GM23338 (cell line): Measurements from ENCODE around the gene KBTBD12. TPM values are rescaled to one million over a fixed set of nuclear protein-coding genes. Genes with fewer than 3 reads are reported as not detected.

Experiments used
- ATAC-seq: fragments of 200-7000 bp; cut with Tn5 transposase; 3 replicates; pipeline ENCODE4 v1.9.1; 2020
- DNase-seq: peaks from one replicate; pipeline ENCODE4 v3.0.0-alpha.2; 2015; ENCODE audit warnings: low spot score
- H2AFZ ChIP-seq: fragments of 200-600 bp; sonication (generic); 2 replicates; pipeline ENCODE4 v1.8.0; 2016; ENCODE audit warnings: antibody characterized with exemption, mild to moderate bottlenecking, moderate library complexity
- H3F3A ChIP-seq: fragments of 200-600 bp; sonication (generic); replicated peaks from 2 replicates; pipeline ENCODE4 v1.8.0; 2017; ENCODE audit warnings: antibody characterized with exemption, mixed run types, low read depth
- H3K27ac ChIP-seq: fragments of 200-600 bp; sonication (generic); 2 replicates; pipeline ENCODE4 v1.6.1; 2016; ENCODE audit warnings: low read depth
- H3K27me3 ChIP-seq: fragments of 200-600 bp; sonication (generic); 2 replicates; pipeline ENCODE4 v1.8.0; 2016; ENCODE audit warnings: mild to moderate bottlenecking, mixed run types, moderate library complexity; ENCODE audit not compliant: insufficient read depth
- H3K36me3 ChIP-seq: fragments of 200-600 bp; sonication (generic); 2 replicates; pipeline ENCODE4 v1.8.0; 2016; ENCODE audit warnings: mild to moderate bottlenecking; ENCODE audit not compliant: insufficient read depth
- H3K4me1 ChIP-seq: fragments of 200-600 bp; sonication (generic); 2 replicates; pipeline ENCODE4 v1.8.0; 2016; ENCODE audit warnings: mild to moderate bottlenecking, moderate library complexity; ENCODE audit not compliant: insufficient read depth
- H3K4me2 ChIP-seq: fragments of 200-600 bp; sonication (generic); 2 replicates; pipeline ENCODE4 v1.7.1; 2017; ENCODE audit warnings: mixed run types
- H3K4me3 ChIP-seq: fragments of 200-600 bp; sonication (generic); 2 replicates; pipeline ENCODE4 v1.6.1; 2016; ENCODE audit warnings: mixed run types
- H3K79me2 ChIP-seq: fragments of 200-600 bp; sonication (generic); replicated peaks from 2 replicates; pipeline ENCODE4 v1.8.0; 2017; ENCODE audit warnings: mild to moderate bottlenecking; ENCODE audit not compliant: insufficient read depth
- H3K9me2 ChIP-seq: fragments of 200-600 bp; sonication (generic); 2 replicates; pipeline ENCODE4 v1.8.0; 2017; ENCODE audit not compliant: insufficient read depth
- H4K20me1 ChIP-seq: fragments of 200-600 bp; sonication (generic); replicated peaks from 2 replicates; pipeline ENCODE4 v1.8.0; 2017; ENCODE audit warnings: mild to moderate bottlenecking; ENCODE audit not compliant: insufficient read depth
- H3K27ac Mint-ChIP-seq: 2 replicates; pipeline ENCODE4 v1.8.0; 2020; ENCODE audit warnings: inconsistent platforms, mild to moderate bottlenecking, moderate library complexity, mixed read lengths
- H3K27me3 Mint-ChIP-seq: 3 replicates; pipeline ENCODE4 v1.8.0; 2022; ENCODE audit warnings: low read depth, mild to moderate bottlenecking, moderate library complexity, mixed read lengths, inconsistent platforms; ENCODE audit not compliant: insufficient read depth, poor library complexity
- H3K36me3 Mint-ChIP-seq: 3 replicates; pipeline ENCODE4 v1.8.0; 2021; ENCODE audit warnings: low read depth, mild to moderate bottlenecking, inconsistent platforms, moderate library complexity, mixed read lengths
- H3K4me1 Mint-ChIP-seq: 3 replicates; pipeline ENCODE4 v1.8.0; 2020; ENCODE audit warnings: mild to moderate bottlenecking, inconsistent platforms, mixed read lengths
- H3K4me3 Mint-ChIP-seq: 3 replicates; pipeline ENCODE4 v1.8.0; 2021; ENCODE audit warnings: moderate library complexity, mild to moderate bottlenecking, inconsistent platforms, mixed read lengths
- H3K9me3 Mint-ChIP-seq: 3 replicates; pipeline ENCODE4 v1.8.0; 2020; ENCODE audit warnings: moderate library complexity, mild to moderate bottlenecking, inconsistent platforms, mixed read lengths
- EZH2 ChIP-seq: fragments of 200-600 bp; sonication (generic); IDR thresholded peaks from one replicate; pipeline ENCODE4 v1.8.0; 2017; ENCODE audit warnings: antibody characterized with exemption, mild to moderate bottlenecking, low read depth; ENCODE audit not compliant: unreplicated experiment
- JUNB ChIP-seq: IDR thresholded peaks from one replicate; pipeline ENCODE4 v1.6.1; 2016; ENCODE audit warnings: antibody characterized with exemption; ENCODE audit not compliant: unreplicated experiment
- STAT1 ChIP-seq: IDR thresholded peaks from one replicate; pipeline ENCODE4 v1.6.1; 2016; ENCODE audit warnings: antibody characterized with exemption; ENCODE audit not compliant: unreplicated experiment
- ZNF331 ChIP-seq: fragments of 250-450 bp; sonication (Bioruptor Pico); IDR thresholded peaks from 2 replicates; pipeline ENCODE4 v1.5.0; 2020; ENCODE audit warnings: low read depth, mild to moderate bottlenecking, moderate library complexity
- polyA plus RNA-seq: library from polyadenylated mRNA; unstranded; fragments of >200 nt; fragmentation: Nextera tagmentation; extraction: Ambion mirVana; gene quantifications from 2 replicates; pipeline ENCODE4 v1.2.1, GENCODE V29; 2016
- total RNA-seq: library from RNA; depleted of rRNA; stranded (reverse); fragments of >200 nt; shearing (Covaris generic); gene quantifications from 2 replicates; pipeline ENCODE4 v1.2.3, GENCODE V29; 2014
- TF ChIP-seq, protein P1 (sequence below): fragments of 250-450 bp; sonication (Bioruptor Pico); IDR thresholded peaks from 2 replicates; pipeline ENCODE4 v1.5.0; 2020; ENCODE audit warnings: mild to moderate bottlenecking, moderate library complexity
- TF ChIP-seq, protein P2 (sequence below), 2 experiments: fragments of 200-600 bp in 1 of 2; sonication (generic) in 1 of 2; conservative IDR thresholded peaks; 2 replicates each; pipeline versions ENCODE4 v1.5.1 to v1.6.1; 2016 to 2017; ENCODE audit warnings: antibody characterized with exemption in 2 of 2, low read depth in 2 of 2, mild to moderate bottlenecking in 2 of 2, moderate library complexity in 1 of 2
- TF ChIP-seq, protein P3 (sequence below): IDR thresholded peaks from 2 replicates; pipeline ENCODE4 v1.6.1; 2016; ENCODE audit warnings: antibody characterized with exemption

The KBTBD12 gene
- total and polyA plus RNA-seq, 2 experiments from 2014 or later, result 0.53 to 0.69 TPM

DNA sequence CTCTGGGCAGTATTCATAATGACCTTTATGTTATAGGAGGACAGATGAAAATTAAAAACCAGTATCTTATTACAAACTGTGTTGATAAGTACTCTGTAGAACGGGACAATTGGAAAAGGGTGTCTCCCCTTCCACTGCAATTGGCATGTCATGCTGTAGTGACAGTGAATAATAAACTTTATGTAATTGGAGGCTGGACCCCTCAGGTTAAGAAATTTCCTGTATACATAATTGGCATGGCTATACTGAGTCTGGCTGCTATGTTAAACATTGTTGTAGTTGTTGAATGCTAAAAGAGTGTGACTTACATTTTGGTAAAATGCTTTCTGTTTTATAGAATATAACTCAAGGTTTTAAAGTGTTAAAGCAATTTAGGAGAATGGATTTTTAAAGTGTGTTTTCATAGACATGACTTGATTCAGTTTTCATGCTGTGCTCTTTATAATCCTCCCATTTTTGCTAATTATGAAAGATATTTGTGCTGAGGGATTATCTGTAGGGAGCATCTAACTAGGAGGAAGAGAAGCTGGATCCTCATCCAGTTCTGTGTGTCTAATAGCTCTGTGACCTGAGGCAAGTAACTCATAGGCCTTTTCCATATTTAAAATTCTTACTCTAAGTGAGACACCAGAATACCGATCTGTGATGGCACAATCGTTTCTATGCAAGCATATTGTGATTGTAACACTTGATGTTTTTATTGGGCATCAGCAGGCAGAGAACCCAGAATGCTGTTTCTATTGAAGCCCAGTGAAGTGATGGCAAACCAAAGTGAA lies 13.0 kb downstream of the KBTBD12 start:
- Histone ChIP-seq H3K36me3 (no peaks in the 10 kb centered on the region), H3F3A (no peaks in the 10 kb centered on the region), H3K9me2 (no peaks in the 10 kb centered on the region), H3K4me3 (no peak overlapping the region), H3K27me3 (no peaks in the 10 kb centered on the region; the same call in 1 of the 2 replicates), H3K27ac (no peak overlapping the region), H3K4me1 (no peaks in the 10 kb centered on the region; the same call in 1 of the 2 replicates), H3K4me2 (no peak overlapping the region), H3K79me2 (no peaks in the 10 kb centered on the region), H4K20me1 (no peaks in the 10 kb centered on the region), H2AFZ (no peak overlapping the region)
- no peak for DNase-seq
- TF ChIP-seq JUNB, result no peak
- TF ChIP-seq EZH2, result no peak
- TF ChIP-seq, protein P1, sequence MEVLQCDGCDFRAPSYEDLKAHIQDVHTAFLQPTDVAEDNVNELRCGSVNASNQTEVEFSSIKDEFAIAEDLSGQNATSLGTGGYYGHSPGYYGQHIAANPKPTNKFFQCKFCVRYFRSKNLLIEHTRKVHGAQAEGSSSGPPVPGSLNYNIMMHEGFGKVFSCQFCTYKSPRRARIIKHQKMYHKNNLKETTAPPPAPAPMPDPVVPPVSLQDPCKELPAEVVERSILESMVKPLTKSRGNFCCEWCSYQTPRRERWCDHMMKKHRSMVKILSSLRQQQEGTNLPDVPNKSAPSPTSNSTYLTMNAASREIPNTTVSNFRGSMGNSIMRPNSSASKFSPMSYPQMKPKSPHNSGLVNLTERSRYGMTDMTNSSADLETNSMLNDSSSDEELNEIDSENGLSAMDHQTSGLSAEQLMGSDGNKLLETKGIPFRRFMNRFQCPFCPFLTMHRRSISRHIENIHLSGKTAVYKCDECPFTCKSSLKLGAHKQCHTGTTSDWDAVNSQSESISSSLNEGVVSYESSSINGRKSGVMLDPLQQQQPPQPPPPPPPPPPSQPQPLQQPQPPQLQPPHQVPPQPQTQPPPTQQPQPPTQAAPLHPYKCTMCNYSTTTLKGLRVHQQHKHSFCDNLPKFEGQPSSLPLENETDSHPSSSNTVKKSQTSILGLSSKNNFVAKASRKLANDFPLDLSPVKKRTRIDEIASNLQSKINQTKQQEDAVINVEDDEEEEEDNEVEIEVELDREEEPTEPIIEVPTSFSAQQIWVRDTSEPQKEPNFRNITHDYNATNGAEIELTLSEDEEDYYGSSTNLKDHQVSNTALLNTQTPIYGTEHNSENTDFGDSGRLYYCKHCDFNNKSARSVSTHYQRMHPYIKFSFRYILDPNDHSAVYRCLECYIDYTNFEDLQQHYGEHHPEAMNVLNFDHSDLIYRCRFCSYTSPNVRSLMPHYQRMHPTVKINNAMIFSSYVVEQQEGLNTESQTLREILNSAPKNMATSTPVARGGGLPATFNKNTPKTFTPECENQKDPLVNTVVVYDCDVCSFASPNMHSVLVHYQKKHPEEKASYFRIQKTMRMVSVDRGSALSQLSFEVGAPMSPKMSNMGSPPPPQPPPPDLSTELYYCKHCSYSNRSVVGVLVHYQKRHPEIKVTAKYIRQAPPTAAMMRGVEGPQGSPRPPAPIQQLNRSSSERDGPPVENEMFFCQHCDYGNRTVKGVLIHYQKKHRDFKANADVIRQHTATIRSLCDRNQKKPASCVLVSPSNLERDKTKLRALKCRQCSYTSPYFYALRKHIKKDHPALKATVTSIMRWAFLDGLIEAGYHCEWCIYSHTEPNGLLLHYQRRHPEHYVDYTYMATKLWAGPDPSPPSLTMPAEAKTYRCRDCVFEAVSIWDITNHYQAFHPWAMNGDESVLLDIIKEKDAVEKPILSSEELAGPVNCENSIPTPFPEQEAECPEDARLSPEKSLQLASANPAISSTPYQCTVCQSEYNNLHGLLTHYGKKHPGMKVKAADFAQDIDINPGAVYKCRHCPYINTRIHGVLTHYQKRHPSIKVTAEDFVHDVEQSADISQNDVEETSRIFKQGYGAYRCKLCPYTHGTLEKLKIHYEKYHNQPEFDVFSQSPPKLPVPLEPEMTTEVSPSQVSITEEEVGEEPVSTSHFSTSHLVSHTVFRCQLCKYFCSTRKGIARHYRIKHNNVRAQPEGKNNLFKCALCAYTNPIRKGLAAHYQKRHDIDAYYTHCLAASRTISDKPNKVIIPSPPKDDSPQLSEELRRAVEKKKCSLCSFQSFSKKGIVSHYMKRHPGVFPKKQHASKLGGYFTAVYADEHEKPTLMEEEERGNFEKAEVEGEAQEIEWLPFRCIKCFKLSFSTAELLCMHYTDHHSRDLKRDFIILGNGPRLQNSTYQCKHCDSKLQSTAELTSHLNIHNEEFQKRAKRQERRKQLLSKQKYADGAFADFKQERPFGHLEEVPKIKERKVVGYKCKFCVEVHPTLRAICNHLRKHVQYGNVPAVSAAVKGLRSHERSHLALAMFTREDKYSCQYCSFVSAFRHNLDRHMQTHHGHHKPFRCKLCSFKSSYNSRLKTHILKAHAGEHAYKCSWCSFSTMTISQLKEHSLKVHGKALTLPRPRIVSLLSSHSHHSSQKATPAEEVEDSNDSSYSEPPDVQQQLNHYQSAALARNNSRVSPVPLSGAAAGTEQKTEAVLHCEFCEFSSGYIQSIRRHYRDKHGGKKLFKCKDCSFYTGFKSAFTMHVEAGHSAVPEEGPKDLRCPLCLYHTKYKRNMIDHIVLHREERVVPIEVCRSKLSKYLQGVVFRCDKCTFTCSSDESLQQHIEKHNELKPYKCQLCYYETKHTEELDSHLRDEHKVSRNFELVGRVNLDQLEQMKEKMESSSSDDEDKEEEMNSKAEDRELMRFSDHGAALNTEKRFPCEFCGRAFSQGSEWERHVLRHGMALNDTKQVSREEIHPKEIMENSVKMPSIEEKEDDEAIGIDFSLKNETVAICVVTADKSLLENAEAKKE (CRISPR knock-in tag), result no peak
- TF ChIP-seq, protein P2, sequence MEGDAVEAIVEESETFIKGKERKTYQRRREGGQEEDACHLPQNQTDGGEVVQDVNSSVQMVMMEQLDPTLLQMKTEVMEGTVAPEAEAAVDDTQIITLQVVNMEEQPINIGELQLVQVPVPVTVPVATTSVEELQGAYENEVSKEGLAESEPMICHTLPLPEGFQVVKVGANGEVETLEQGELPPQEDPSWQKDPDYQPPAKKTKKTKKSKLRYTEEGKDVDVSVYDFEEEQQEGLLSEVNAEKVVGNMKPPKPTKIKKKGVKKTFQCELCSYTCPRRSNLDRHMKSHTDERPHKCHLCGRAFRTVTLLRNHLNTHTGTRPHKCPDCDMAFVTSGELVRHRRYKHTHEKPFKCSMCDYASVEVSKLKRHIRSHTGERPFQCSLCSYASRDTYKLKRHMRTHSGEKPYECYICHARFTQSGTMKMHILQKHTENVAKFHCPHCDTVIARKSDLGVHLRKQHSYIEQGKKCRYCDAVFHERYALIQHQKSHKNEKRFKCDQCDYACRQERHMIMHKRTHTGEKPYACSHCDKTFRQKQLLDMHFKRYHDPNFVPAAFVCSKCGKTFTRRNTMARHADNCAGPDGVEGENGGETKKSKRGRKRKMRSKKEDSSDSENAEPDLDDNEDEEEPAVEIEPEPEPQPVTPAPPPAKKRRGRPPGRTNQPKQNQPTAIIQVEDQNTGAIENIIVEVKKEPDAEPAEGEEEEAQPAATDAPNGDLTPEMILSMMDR (conservative IDR thresholded peaks at IDR 0.05; ENCODE audit: low read depth in 2 of 2), result no peak
- TF ChIP-seq, protein P3, sequence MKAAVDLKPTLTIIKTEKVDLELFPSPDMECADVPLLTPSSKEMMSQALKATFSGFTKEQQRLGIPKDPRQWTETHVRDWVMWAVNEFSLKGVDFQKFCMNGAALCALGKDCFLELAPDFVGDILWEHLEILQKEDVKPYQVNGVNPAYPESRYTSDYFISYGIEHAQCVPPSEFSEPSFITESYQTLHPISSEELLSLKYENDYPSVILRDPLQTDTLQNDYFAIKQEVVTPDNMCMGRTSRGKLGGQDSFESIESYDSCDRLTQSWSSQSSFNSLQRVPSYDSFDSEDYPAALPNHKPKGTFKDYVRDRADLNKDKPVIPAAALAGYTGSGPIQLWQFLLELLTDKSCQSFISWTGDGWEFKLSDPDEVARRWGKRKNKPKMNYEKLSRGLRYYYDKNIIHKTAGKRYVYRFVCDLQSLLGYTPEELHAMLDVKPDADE, result no peak
- TF ChIP-seq ZNF331 (CRISPR knock-in tag), result no peak
- TF ChIP-seq STAT1, result no peak
- no peaks in the 10 kb centered on the region for H3K9me3 Mint-ChIP-seq
- H3K27ac Mint-ChIP-seq, result no peak overlapping the region
- H3K27me3 Mint-ChIP-seq, result peaks cover 4% of the 10 kb centered on the region
- no peak for ATAC-seq
- H3K4me1 Mint-ChIP-seq, result peaks cover 2% of the 10 kb centered on the region; the same call in 1 of the 3 replicates
- no peak overlapping the region for H3K4me3 Mint-ChIP-seq
- no peaks in the 10 kb centered on the region for H3K36me3 Mint-ChIP-seq
